Glutamatergic neuron (in vitro differentiated cells): ENCODE measurements around the gene CCDC85C. TPM values are rescaled to one million over a fixed set of nuclear protein-coding genes. Genes with fewer than 3 reads are reported as not detected.

Experiments
- DNase-seq: peaks from one replicate; pipeline ENCODE4 v3.0.0; 2022
- H3K27ac Mint-ChIP-seq: one replicate; pipeline ENCODE4 v1.8.0; 2020; ENCODE audit warnings: mild to moderate bottlenecking, mixed read lengths, inconsistent platforms; ENCODE audit not compliant: unreplicated experiment
- H3K27me3 Mint-ChIP-seq: one replicate; pipeline ENCODE4 v1.8.0; 2020; ENCODE audit warnings: mild to moderate bottlenecking, moderate library complexity, mixed read lengths, inconsistent platforms; ENCODE audit not compliant: unreplicated experiment
- H3K36me3 Mint-ChIP-seq: one replicate; pipeline ENCODE4 v1.8.0; 2020; ENCODE audit warnings: mild to moderate bottlenecking, mixed read lengths, inconsistent platforms; ENCODE audit not compliant: unreplicated experiment
- H3K4me1 Mint-ChIP-seq: one replicate; pipeline ENCODE4 v1.8.0; 2020; ENCODE audit warnings: mild to moderate bottlenecking, low read depth, mixed read lengths, inconsistent platforms; ENCODE audit not compliant: unreplicated experiment
- H3K4me3 Mint-ChIP-seq: one replicate; pipeline ENCODE4 v1.8.0; 2020; ENCODE audit warnings: mild to moderate bottlenecking, mixed read lengths, inconsistent platforms; ENCODE audit not compliant: unreplicated experiment
- H3K9me3 Mint-ChIP-seq: one replicate; pipeline ENCODE4 v1.8.0; 2020; ENCODE audit warnings: mild to moderate bottlenecking, moderate library complexity, mixed read lengths, inconsistent platforms; ENCODE audit not compliant: unreplicated experiment
- CTCF ChIP-seq: fragments of 200-600 bp; sonication (generic); IDR thresholded peaks from one replicate; pipeline ENCODE4 v1.5.0; 2021; ENCODE audit not compliant: partially characterized antibody, unreplicated experiment
- total RNA-seq: library from RNA; stranded (reverse); fragmentation: NEBNext Ultra II Directional; extraction: Animal tissue kit (Norgen Biotek cat#: 25700); gene quantifications from one replicate; pipeline ENCODE4 v1.2.1, GENCODE V29; 2021; ENCODE audit not compliant: unreplicated experiment

CCDC85C gene
- total RNA-seq, 1 donor from 2014 or later = 32.3 TPM

GRCh38 chr14:99539491-99539890, 64.5 kb downstream of the CCDC85C start:
- TF ChIP-seq CTCF = no peak
- H3K9me3 Mint-ChIP-seq = peaks cover 8% of the 10 kb centered on the region
- peaks cover 24% of the 10 kb centered on the region for H3K4me1 Mint-ChIP-seq
- DNase-seq = no peak
- H3K36me3 Mint-ChIP-seq = no peaks in the 10 kb centered on the region
- peaks cover 16% of the 10 kb centered on the region for H3K27me3 Mint-ChIP-seq
- no peak overlapping the region for H3K27ac Mint-ChIP-seq
- no peak overlapping the region for H3K4me3 Mint-ChIP-seq

- Mint-ChIP-seq H3K27me3 (peaks cover 11% of the 10 kb centered on the region), H3K4me1 (peaks cover 19% of the 10 kb centered on the region), H3K4me3 (no peak overlapping the region), H3K9me3 (peaks cover 6% of the 10 kb centered on the region), H3K27ac (no peak overlapping the region), H3K36me3 (no peaks in the 10 kb centered on the region)
- TF ChIP-seq CTCF = no peak
- no peak for DNase-seq
These were observed 65.3 kb downstream of the CCDC85C start for GRCh38 chr14:99538733-99539132.

- peaks cover 6% of the 10 kb centered on the region for H3K9me3 Mint-ChIP-seq
- no peak for DNase-seq
- H3K27ac Mint-ChIP-seq = no peak overlapping the region
- no peaks in the 10 kb centered on the region for H3K36me3 Mint-ChIP-seq
- H3K4me3 Mint-ChIP-seq = no peak overlapping the region
- peaks cover 10% of the 10 kb centered on the region for H3K27me3 Mint-ChIP-seq
- TF ChIP-seq CTCF = peak; percentile 32
- H3K4me1 Mint-ChIP-seq = peaks cover 19% of the 10 kb centered on the region
These were observed 65.7 kb downstream of the CCDC85C start for GRCh38 chr14:99538275-99538674.

GRCh38 chr14:99537399-99537798, 66.6 kb downstream of the CCDC85C start:
- no peak for TF ChIP-seq CTCF
- Mint-ChIP-seq H3K27me3 (peaks cover 10% of the 10 kb centered on the region), H3K4me1 (peaks cover 19% of the 10 kb centered on the region), H3K36me3 (no peaks in the 10 kb centered on the region), H3K27ac (no peak overlapping the region), H3K4me3 (no peak overlapping the region), H3K9me3 (peaks cover 6% of the 10 kb centered on the region)
- no peak for DNase-seq

- no peak for TF ChIP-seq CTCF
- H3K36me3 Mint-ChIP-seq = no peaks in the 10 kb centered on the region
- no peak for DNase-seq
- peaks cover under 1% of the 10 kb centered on the region for H3K9me3 Mint-ChIP-seq
- H3K27ac Mint-ChIP-seq = no peak overlapping the region
- peaks cover 9% of the 10 kb centered on the region for H3K4me1 Mint-ChIP-seq
- H3K27me3 Mint-ChIP-seq = peaks cover 2% of the 10 kb centered on the region
- H3K4me3 Mint-ChIP-seq = no peak overlapping the region
These were observed 67.9 kb downstream of the CCDC85C start for GRCh38 chr14:99535908-99536778.
